Measurements from ENCODE around the gene DNER. TPM values are rescaled to one million over a fixed set of nuclear protein-coding genes. Genes with fewer than 3 reads are reported as not detected.
"Not testable (repeated sequence)": the region's sequence is repeated elsewhere in the genome, so short reads cannot be mapped to it uniquely, and the experiment has no call there.

The DNER gene
- total RNA-seq, 1 donor from 2014 or later, result 1.2 TPM

DNA sequence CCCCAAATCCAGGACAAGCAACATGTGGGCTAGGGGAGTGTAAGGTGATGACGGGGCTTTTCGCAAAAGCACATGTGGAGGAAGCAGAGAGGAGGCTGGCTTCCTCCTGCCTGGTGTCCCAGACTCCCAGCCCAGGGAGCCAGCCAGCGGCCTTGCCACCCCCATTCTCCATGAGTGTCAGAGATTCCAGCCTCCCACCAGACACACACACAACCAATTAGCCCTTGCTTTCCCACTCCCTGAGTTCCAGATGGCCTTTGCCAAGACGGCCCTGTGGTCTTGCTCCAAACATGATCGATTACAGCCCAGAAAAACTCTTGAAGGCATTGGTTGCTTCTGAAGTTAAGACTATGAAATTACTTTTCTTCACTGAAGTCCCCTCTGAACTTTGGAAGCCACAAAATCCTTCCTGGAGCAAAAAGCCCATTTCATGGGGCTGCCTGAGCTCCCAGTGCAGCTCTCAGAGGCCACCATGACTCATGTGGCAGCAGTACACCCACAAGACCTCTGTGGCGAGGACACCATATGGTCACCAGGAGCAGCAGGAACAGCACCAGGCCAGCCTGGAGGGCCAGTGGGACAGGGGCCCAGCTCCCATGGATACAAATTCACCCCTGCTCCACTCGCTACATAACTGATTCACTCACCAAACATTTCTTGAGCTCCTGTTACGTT, 374.1 kb downstream of the DNER start:
- intact Hi-C loops (cut with DNase I), result no loop called here
- DNase-seq (no peak), ATAC-seq (no peak)
- no peaks in the 10 kb centered on the region for H3K4me1 ChIP-seq
- no peaks in the 10 kb centered on the region for H3K36me3 ChIP-seq
- H3K27me3 ChIP-seq (ENCODE audit: low read depth), result no peaks in the 10 kb centered on the region
- no peak for TF ChIP-seq CTCF (IDR thresholded peaks at IDR 0.05)
- H3K27ac ChIP-seq, result no peak overlapping the region
- H3K4me3 ChIP-seq, result no peak overlapping the region
- H3K9me3 ChIP-seq, result no peaks in the 10 kb centered on the region

DNA sequence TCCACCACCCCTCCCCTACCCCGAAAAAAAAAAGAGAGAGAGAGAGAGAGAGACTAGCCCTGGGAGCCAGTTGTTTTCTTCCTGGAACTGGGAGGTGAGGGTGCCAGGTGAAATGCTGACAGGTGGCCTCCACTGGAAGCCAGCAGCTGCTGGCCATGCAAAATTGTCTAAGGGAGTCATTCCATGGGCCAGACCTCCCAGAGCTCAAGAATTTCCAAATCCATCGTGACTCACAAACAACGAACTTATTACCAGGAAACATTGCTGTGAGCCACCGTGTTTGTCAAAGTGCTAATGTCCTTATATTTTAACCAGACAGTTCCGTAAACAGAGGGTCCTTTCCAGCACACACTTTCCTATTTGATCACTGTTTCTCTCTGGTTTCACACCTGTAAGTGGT, 374.7 kb downstream of the DNER start:
- intact Hi-C loops (cut with DNase I), result no loop called here
- TF ChIP-seq CTCF (IDR thresholded peaks at IDR 0.05), result no peak
- Histone ChIP-seq H3K27ac (no peak overlapping the region), H3K36me3 (no peaks in the 10 kb centered on the region), H3K27me3 (ENCODE audit: low read depth) (no peaks in the 10 kb centered on the region), H3K4me3 (no peak overlapping the region), H3K4me1 (no peaks in the 10 kb centered on the region), H3K9me3 (no peaks in the 10 kb centered on the region)
- DNase-seq, result no peak
- no peak for ATAC-seq

GRCh38 chr2:229339171-229339570, 375.2 kb downstream of the DNER start:
- H3K4me3 ChIP-seq; intact Hi-C loops (cut with DNase I); DNase-seq; H3K4me1 ChIP-seq; H3K27ac ChIP-seq; H3K9me3 ChIP-seq; H3K36me3 ChIP-seq; H3K27me3 ChIP-seq (ENCODE audit: low read depth); ATAC-seq: not testable (repeated sequence)

DNA sequence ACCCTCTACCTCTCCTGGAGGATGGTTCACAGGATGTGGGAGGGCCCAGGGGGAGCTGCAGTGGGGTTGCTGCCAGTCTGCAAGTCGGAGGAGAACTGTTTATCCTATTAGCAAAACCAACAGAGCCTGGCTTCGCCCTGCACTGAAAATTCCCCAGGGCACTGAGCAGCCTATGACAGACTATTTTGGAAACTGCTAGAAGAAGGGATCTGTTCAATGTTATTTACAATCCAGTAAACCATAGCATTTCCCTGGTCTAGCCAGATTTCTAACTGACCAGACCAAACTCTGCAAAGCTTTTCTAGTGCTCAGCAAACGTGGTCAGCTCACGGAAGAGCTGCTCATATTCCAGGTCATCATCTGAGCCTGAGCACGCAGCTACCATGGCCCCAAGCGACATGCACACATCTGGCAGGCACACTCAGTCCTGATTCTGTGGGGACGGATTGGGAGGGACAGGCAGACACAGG, 378.4 kb downstream of the DNER start:
- Histone ChIP-seq H3K36me3 (no peaks in the 10 kb centered on the region), H3K9me3 (no peaks in the 10 kb centered on the region), H3K27ac (no peak overlapping the region), H3K4me1 (no peaks in the 10 kb centered on the region), H3K27me3 (ENCODE audit: low read depth) (no peaks in the 10 kb centered on the region), H3K4me3 (no peak overlapping the region)
- DNase-seq, result no peak
- no peak for TF ChIP-seq CTCF (IDR thresholded peaks at IDR 0.05)
- intact Hi-C loops (cut with DNase I), result no loop called here
- ATAC-seq, result no peak

- TF ChIP-seq CTCF (IDR thresholded peaks at IDR 0.05), result no peak
- H3K4me3 ChIP-seq, result no peak overlapping the region
Measured at GRCh38 chr2:229335330-229335729, 379.0 kb downstream of the DNER start.

DNA sequence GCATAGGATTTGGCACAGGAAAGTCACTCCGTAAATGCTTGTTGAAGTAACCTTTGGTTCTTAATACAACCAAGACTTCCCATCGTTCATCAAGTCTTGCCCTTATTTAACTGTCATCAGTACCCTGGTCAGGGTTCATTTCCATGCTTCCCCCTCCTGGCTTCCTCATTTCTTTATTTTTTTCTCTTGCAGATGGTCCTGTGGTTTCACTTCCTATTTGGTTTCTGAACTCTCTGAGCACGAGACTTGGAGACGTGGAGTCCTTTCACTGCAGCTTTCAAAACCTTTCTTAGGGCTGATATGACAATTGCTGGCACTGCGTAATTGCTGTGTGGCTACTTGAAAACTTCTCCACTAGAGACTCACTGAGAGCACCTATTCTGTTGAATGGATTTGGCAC, 383.4 kb downstream of the DNER start:
- no peaks in the 10 kb centered on the region for H3K4me1 ChIP-seq
- TF ChIP-seq CTCF (IDR thresholded peaks at IDR 0.05), result no peak
- ATAC-seq (peak; percentile 75 to 87), DNase-seq (no peak)
- no peaks in the 10 kb centered on the region for H3K9me3 ChIP-seq
- no peak overlapping the region for H3K4me3 ChIP-seq
- intact Hi-C loops (cut with DNase I), result no loop called here
- no peak overlapping the region for H3K27ac ChIP-seq
- H3K36me3 ChIP-seq, result no peaks in the 10 kb centered on the region
- no peaks in the 10 kb centered on the region for H3K27me3 ChIP-seq (ENCODE audit: low read depth)

More at GRCh38 chr2:229335330-229335729, 379.0 kb downstream of the DNER start:
- H3K4me1 ChIP-seq, result no peaks in the 10 kb centered on the region
- no peaks in the 10 kb centered on the region for H3K27me3 ChIP-seq (ENCODE audit: low read depth)
- H3K27ac ChIP-seq, result no peak overlapping the region
- no peaks in the 10 kb centered on the region for H3K9me3 ChIP-seq
- DNase-seq, result no peak
- intact Hi-C loops (cut with DNase I), result no loop called here
- H3K36me3 ChIP-seq, result no peaks in the 10 kb centered on the region
- ATAC-seq, result no peak
